HG02678 (cell line): Measurements from ENCODE around the gene DPEP2.

Source experiments
- ATAC-seq: cut with Tn5 transposase; IDR thresholded peaks from one replicate; pipeline ENCODE4 v1.9.1; 2021; ENCODE audit warnings: mild to moderate bottlenecking, moderate library complexity; ENCODE audit not compliant: unreplicated experiment

The DPEP2 gene

GRCh38 chr16:67957622-67958021 lies 41.7 kb downstream of the DPEP2 start:
- no peak for ATAC-seq

GRCh38 chr16:67954421-67955196 lies 44.7 kb downstream of the DPEP2 start:
- no peak for ATAC-seq

- no peak for ATAC-seq
Measured at GRCh38 chr16:67953641-67954375, 45.5 kb downstream of the DPEP2 start.

- ATAC-seq = no peak
Measured at GRCh38 chr16:67951485-67951884, 47.8 kb downstream of the DPEP2 start.

- no peak for ATAC-seq
Measured at GRCh38 chr16:67950335-67950843, 48.9 kb downstream of the DPEP2 start.

- no peak for ATAC-seq
Measured at GRCh38 chr16:67949645-67950044, 49.6 kb downstream of the DPEP2 start.

GRCh38 chr16:67948015-67948414 lies 51.3 kb downstream of the DPEP2 start:
- ATAC-seq = no peak

GRCh38 chr16:67946966-67947558 lies 52.2 kb downstream of the DPEP2 start:
- no peak for ATAC-seq

- ATAC-seq = no peak
Measured at GRCh38 chr16:67946128-67946569, 53.1 kb downstream of the DPEP2 start.

GRCh38 chr16:67945392-67945933 lies 53.8 kb downstream of the DPEP2 start:
- no peak for ATAC-seq

- ATAC-seq = no peak
Measured at GRCh38 chr16:67944690-67945391, 54.4 kb downstream of the DPEP2 start.

GRCh38 chr16:67943619-67944504 lies 55.4 kb downstream of the DPEP2 start, which contains the start of gene LCAT:
Gene LCAT, minus strand, starts transcription at chr16:67944120. Its CDS starts 19 bp downstream, at chr16:67944101.
- ATAC-seq = no peak

- ATAC-seq = no peak
Measured at GRCh38 chr16:67943256-67943618, 56.0 kb downstream of the DPEP2 start.

GRCh38 chr16:67942510-67943255 lies 56.6 kb downstream of the DPEP2 start:
- no peak for ATAC-seq

- no peak for ATAC-seq
Measured at GRCh38 chr16:67942200-67942509, 57.1 kb downstream of the DPEP2 start.

- no peak for ATAC-seq
Measured at GRCh38 chr16:67941469-67942199, 57.6 kb downstream of the DPEP2 start.

- ATAC-seq = no peak
Measured at GRCh38 chr16:67940446-67941089, 58.7 kb downstream of the DPEP2 start.
